Lower leg skin (tissue), 4 donors: Measurements from ENCODE around the gene CFAP300. TPM values are rescaled to one million over a fixed set of nuclear protein-coding genes. Genes with fewer than 3 reads are reported as not detected.

Experiments
- DNase-seq, 2 donors: peaks; one replicate each; pipeline ENCODE4 v3.0.0-alpha.2; 2019; ENCODE audit warnings: low spot score in 2 of 2
- H3K4me3 ChIP-seq: fragments of 200-600 bp; sonication (generic); 2 replicates; pipeline ENCODE4 v1.5.1; 2017; ENCODE audit warnings: mild to moderate bottlenecking, low read depth; ENCODE audit not compliant: poor library complexity, severe bottlenecking
- CTCF ChIP-seq, 3 donors: fragments of 450-650 bp; IDR thresholded peaks; one replicate each; pipeline ENCODE4 v1.5.1; 2016; ENCODE audit warnings: antibody characterized with exemption in 3 of 3, mild to moderate bottlenecking in 3 of 3, moderate library complexity in 2 of 3
- POLR2A ChIP-seq, 2 donors: fragments of 450-650 bp; IDR thresholded peaks; one replicate each; pipeline ENCODE4 v1.6.1; 2016 to 2017; ENCODE audit warnings: antibody characterized with exemption in 2 of 2, mild to moderate bottlenecking in 1 of 2, moderate library complexity in 1 of 2
- WGBS, 2 donors: methylation state at CpG; one replicate each; pipeline ENCODE4 v1.1.5; 2018; 5-methylcytosine and 5-hydroxymethylcytosine counted together
- intact Hi-C: fragments of 100-400 bp; cut with DNase I; formaldehyde crosslinking; loops from one replicate; pipeline ENCODE4 v1.15.0; 2023; ENCODE audit warnings: low total_unique reads
- total RNA-seq, 4 donors: library from RNA; depleted of rRNA; stranded (reverse); fragments of >200 nt; gene quantifications; one replicate each; pipeline ENCODE4 v1.1.0, GENCODE V29; 2016

The CFAP300 gene
- total RNA-seq, 4 donors from 2014 or later, result 1.2 to 1.9 (median 1.6) TPM

GRCh38 chr11:102062106-102062505 lies 14.9 kb downstream of the CFAP300 start:
- intact Hi-C loops, result no loop called here
- DNase-seq, result no peak
- 92 to 99% methylated on average over 2 of the region's 2 CpGs for WGBS, 2 donors
- no peak overlapping the region for H3K4me3 ChIP-seq
- no peak for TF ChIP-seq POLR2A (IDR thresholded peaks at IDR 0.05)
- TF ChIP-seq CTCF (IDR thresholded peaks at IDR 0.05), result no peak

GRCh38 chr11:102064316-102064715 lies 17.1 kb downstream of the CFAP300 start:
- TF ChIP-seq CTCF (IDR thresholded peaks at IDR 0.05) (no peak), POLR2A (IDR thresholded peaks at IDR 0.05) (no peak)
- 82 to 93% methylated on average over 2 of the region's 2 CpGs for WGBS, 2 donors
- intact Hi-C loops, result no loop called here
- H3K4me3 ChIP-seq, result no peak overlapping the region
- no peak for DNase-seq

- no peak overlapping the region for H3K4me3 ChIP-seq
- intact Hi-C loops, result no loop called here
- DNase-seq, result no peak
- WGBS, 2 donors, result 30 to 49% methylated on average over 1 of the region's 1 CpG
- TF ChIP-seq CTCF (IDR thresholded peaks at IDR 0.05), result no peak
- no peak for TF ChIP-seq POLR2A (IDR thresholded peaks at IDR 0.05)
Measured at GRCh38 chr11:102070766-102071165, 23.5 kb downstream of the CFAP300 start.

- no peak overlapping the region for H3K4me3 ChIP-seq
- TF ChIP-seq CTCF (IDR thresholded peaks at IDR 0.05), result no peak
- TF ChIP-seq POLR2A (IDR thresholded peaks at IDR 0.05), result no peak
- DNase-seq, result no peak
- intact Hi-C loops, result no loop called here
- WGBS, 2 donors, result 85 to 86% methylated on average over 1 of the region's 1 CpG
Measured at GRCh38 chr11:102071497-102072472, 24.5 kb downstream of the CFAP300 start.

GRCh38 chr11:102073253-102073652 lies 26.0 kb downstream of the CFAP300 start:
- H3K4me3 ChIP-seq, result no peak overlapping the region
- intact Hi-C loops, result no loop called here
- DNase-seq, result no peak
- WGBS, 2 donors, result 86 to 100% methylated on average over 1 to 2 of the region's 2 CpGs
- TF ChIP-seq POLR2A (IDR thresholded peaks at IDR 0.05) (no peak), CTCF (IDR thresholded peaks at IDR 0.05) (no peak)
